ENCODE results near the gene LEMD1. TPM values are rescaled to one million over a fixed set of nuclear protein-coding genes. Genes with fewer than 3 reads are reported as not detected.
"Not testable (repeated sequence)": the region's sequence is repeated elsewhere in the genome, so short reads cannot be mapped to it uniquely, and the experiment has no call there.

Gene LEMD1
- polyA plus RNA-seq, 12 donors = 0.29 TPM; not detected in 11

- peak; percentile 58 for DNase-seq
These were observed 8.9 kb upstream of the LEMD1 start for GRCh38 chr1:205430696-205431305.

GRCh38 chr1:205429762-205430695, 8.2 kb upstream of the LEMD1 start:
- DNase-seq = no peak

- no peak for DNase-seq
These were observed 3.2 kb upstream of the LEMD1 start for GRCh38 chr1:205424901-205425600.

DNA sequence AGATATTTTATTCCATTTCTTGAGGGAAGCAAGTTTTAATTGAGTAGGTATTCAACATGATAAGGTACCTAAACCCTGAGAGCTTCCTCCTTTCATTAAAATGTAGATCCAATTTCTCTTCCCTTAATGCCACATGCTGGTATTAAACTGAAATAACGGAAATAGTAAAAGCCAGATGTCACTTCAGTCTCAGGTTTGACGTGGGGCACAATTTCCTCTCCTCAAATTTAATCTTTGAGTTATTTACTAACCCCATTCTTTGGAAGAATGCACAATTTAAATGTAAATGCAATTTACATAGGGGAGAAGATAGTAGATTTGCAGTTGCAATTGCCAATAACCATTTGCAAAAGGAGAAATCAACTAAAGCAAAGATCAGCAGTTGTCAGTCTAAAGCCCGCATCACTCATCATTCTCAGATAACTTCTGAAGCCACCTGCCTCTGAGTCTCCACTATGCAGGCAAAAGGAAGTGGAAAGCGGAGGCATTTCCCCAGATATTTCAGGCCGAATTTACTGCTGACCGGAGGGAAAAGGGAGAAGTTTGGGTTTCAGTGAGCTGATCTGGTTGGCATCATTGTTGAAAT, 2.1 kb upstream of the LEMD1 start:
- DNase-seq = no peak

GRCh38 chr1:205422993-205423642, 1.3 kb upstream of the LEMD1 start:
- DNase-seq = no peak

GRCh38 chr1:205420938-205421337, 918 bp downstream of the LEMD1 start:
- no peak for DNase-seq

DNA sequence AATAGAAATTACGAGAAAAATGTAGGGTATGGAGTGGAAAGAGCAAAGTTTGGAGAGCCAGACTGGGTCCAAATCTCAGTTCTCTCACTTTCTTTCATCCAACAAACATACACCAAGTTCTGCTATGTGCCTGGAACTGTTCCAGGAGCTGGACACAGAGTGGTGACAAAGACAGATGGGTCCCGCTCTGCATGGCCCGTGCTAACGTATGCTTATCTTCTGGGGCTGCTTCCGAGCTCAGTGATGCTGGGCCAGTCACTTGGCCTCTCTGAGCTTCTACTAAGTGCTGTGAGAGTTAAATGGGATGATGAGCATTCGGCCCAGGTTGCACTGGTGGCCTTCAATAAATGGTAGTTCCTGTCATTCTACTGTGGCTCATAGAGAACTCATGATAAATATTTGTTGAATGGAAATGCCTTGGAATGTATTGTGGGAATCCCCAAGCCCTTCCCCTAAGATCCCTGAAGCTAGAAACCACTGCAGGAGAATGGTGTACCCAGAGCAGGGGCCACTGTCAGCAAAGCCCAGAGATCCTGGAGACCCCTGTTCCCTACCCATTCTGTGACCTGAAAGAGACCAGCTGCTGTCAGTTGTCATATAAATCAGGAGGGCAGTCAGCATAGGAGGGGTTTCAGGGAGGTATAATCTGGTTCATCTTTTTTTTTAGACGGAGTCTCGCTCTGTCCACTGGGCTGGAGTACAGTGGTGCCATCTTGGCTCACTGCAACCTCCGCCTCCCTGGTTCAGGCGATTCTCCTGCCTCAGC, 3.8 kb downstream of the LEMD1 start:
- no peak for DNase-seq

- DNase-seq = no peak
These were observed 5.5 kb downstream of the LEMD1 start for GRCh38 chr1:205416322-205416721.

GRCh38 chr1:205410581-205411298, 11.1 kb downstream of the LEMD1 start:
- DNase-seq = no peak

DNA sequence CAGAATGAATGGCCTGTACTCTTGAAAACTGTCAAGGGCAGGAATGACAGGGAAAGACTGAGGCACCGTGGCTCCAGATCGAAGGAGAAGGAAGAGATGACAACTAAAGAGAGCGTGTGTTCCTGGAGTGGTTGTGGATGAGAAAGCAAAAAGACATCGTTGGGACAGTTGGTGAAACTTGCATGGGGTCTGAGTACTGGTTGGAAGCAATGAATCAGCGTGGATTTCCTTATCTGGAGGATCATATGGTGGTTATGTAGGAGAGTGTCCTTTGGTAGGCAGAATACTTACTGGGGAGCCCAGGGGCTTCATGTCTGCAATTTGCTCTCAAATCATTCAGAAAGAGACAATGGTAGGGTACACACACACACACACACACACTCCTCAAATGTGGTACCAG, 13.9 kb downstream of the LEMD1 start:
- no peak for DNase-seq

- DNase-seq = not testable (repeated sequence)
These were observed 15.6 kb downstream of the LEMD1 start for GRCh38 chr1:205406252-205406651.

DNA sequence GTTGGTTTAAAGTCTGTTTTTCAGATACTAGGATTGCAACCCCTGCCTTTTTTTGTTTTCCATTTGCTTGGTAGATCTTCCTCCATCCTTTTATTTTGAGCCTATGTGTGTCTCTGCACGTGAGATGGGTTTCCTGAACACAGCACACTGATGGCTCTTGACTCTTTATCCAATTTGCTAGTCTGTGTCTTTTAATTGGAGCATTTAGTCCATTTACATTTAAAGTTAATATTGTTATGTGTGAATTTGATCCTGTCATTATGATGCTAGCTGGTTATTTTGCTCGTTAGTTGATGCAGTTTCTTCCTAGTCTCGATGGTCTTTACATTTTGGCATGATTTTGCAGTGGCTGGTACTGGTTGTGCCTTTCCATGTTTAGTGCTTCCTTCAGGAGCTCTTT, 17.4 kb downstream of the LEMD1 start:
- not testable (repeated sequence) for DNase-seq

- no peak for DNase-seq
These were observed 23.3 kb downstream of the LEMD1 start for GRCh38 chr1:205398586-205398985.

DNA sequence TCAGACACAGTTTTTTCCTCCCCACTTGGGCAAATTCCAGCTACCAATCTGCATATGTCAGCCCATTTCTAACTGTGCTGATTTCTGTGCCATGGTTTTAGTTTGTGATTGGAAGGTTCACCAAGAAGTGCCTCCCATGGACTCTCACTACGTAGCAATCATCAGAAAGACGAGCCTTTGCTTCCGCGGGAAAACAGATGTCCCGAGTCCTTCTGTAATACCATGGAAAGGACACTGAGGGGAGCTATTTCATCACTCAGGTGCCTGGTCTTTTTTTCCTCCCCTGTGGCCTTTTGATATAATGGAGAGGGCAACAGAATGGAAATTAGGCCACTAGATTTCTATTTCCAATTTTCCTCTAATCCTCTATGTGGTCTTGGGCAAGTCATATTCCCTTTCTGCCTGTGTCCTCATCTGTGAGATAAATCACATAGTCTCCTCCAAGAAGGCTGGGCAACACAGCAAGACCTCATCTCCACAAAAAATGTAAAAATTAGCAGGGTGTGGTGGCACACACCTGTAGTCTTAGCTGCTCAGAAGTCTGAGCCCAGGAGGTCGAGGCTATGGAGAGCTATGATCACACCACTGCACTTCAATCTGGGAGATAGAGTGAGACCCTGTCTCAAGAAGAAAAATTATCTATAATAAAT, 24.8 kb downstream of the LEMD1 start:
- no peak for DNase-seq

GRCh38 chr1:205395616-205396015, 26.2 kb downstream of the LEMD1 start:
- DNase-seq = no peak

DNA sequence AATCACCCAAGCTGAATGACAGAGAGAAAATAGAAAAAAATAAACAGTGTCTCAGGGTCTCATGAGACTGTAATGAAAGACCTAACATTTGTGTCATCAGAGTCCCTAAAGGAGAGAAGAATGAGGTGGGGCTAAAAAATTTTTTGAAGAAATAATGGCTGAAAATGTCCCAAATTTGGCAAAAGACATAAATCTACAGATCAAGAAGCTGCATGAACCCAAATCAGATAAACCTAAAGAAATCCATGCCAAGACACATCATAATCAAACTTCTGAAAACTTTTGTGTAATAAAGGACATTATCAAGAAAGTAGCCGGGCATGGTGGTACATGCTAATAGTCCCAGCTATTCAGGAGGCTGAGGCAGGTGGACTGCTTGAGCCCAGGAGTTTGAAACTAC, 29.2 kb downstream of the LEMD1 start:
- no peak for DNase-seq

GRCh38 chr1:205391386-205391785, 30.5 kb downstream of the LEMD1 start:
- no peak for DNase-seq

DNA sequence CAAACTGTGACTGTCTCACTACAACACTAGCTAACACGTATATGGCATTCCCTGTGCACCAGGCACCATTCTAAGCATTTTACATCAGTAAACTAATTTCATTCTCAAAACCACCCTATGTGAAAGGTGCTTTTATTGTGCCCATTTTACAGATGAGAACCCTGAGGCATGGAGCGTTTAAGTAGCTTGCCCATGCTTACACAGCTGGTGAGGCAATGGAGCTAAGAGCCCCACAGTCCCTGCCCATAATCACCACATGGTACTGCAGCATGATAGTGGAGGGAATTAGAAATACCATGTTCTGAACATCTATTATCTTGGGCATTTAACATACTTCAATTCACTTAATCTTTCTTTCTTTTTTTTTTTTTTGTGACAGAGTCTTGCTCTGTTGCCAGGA, 34.0 kb downstream of the LEMD1 start:
- DNase-seq = no peak

DNA sequence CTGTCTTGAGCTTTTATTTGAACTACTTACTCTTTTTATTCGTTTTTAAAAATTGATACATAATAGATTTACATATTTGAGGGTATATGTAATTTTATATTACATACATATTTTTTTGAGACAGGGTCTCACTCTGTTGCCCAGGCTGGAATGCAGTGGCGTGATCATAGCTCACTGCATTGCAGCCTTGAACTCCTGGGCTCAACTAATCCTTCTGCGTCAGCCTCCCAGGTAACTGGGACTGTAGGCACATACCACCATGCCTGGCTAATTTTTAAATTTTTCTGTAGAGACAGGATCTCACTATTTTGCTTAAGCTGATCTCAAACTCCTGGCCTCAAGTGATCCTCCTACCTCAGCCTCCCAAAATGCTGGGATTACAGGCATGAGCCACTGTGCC, 38.9 kb downstream of the LEMD1 start:
- not testable (repeated sequence) for DNase-seq

DNA sequence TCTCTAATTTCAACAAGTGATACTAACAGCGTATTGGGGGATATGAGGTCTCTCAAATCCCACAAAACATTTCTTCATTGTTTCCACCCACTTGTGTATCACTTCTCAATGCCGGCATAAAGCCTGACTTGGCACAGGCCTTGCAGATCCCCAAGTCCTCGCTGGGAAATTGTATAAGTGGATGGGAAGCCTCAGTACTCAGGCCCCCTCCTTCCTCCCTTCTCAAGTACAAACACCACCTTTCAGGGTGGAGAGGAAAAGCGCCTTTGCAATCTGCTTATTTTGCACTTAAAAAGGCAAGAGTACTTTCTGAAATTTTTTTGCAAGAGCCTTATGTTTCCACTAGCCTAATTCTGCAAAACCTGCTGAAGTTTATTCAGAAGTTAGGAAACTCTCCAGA, 39.3 kb downstream of the LEMD1 start:
- DNase-seq = no peak

Data from muscle of arm (tissue), 12 donors.